ENCODE measurements around the gene CORO2B.

GRCh38 chr15:68542771-68543164 is 36.0 kb upstream of the CORO2B start:
- TF ChIP-seq, protein P1, sequence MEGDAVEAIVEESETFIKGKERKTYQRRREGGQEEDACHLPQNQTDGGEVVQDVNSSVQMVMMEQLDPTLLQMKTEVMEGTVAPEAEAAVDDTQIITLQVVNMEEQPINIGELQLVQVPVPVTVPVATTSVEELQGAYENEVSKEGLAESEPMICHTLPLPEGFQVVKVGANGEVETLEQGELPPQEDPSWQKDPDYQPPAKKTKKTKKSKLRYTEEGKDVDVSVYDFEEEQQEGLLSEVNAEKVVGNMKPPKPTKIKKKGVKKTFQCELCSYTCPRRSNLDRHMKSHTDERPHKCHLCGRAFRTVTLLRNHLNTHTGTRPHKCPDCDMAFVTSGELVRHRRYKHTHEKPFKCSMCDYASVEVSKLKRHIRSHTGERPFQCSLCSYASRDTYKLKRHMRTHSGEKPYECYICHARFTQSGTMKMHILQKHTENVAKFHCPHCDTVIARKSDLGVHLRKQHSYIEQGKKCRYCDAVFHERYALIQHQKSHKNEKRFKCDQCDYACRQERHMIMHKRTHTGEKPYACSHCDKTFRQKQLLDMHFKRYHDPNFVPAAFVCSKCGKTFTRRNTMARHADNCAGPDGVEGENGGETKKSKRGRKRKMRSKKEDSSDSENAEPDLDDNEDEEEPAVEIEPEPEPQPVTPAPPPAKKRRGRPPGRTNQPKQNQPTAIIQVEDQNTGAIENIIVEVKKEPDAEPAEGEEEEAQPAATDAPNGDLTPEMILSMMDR (IDR thresholded peaks at IDR 0.05) = no peak
- TF ChIP-seq EZH2phosphoT487 (IDR thresholded peaks at IDR 0.05) = no peak

Measured in neural progenitor cell (in vitro differentiated cells).